M059J (cell line): Measurements from ENCODE around the gene ARL16. TPM values are rescaled to one million over a fixed set of nuclear protein-coding genes. Genes with fewer than 3 reads are reported as not detected.

Source experiments
- DNase-seq: peaks from one replicate; pipeline ENCODE4 v3.0.0-alpha.2; 2012; ENCODE audit warnings: low read depth
- total RNA-seq: library from RNA; depleted of rRNA; stranded (reverse); fragments of >200 nt; shearing (Covaris generic); gene quantifications from 2 replicates; pipeline ENCODE4 v1.2.3, GENCODE V29; 2014; rRNA removed

ARL16 gene
- total RNA-seq, 1 experiment from 2014 or later = 36.0 TPM

DNA sequence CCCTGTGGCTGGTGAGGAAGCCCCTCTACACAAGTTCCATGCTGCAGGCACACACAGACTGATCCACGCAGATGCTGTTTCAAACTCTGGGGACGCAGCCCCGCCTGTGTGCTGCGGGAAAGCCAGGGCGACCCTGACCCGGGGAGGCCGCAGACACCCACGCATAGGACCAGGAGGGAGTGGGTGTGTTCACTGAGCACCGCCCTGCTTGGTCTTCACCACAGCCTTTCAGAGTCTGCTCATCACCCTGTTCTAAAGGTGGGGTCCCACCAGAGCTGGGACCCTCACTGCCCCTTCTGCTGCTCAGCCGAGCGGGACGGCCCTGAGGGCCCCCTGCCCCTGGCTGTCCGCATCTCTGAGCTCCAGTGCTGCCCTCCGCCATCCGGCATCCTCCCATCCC is 39.1 kb downstream of the ARL16 start:
- no peak for DNase-seq

DNA sequence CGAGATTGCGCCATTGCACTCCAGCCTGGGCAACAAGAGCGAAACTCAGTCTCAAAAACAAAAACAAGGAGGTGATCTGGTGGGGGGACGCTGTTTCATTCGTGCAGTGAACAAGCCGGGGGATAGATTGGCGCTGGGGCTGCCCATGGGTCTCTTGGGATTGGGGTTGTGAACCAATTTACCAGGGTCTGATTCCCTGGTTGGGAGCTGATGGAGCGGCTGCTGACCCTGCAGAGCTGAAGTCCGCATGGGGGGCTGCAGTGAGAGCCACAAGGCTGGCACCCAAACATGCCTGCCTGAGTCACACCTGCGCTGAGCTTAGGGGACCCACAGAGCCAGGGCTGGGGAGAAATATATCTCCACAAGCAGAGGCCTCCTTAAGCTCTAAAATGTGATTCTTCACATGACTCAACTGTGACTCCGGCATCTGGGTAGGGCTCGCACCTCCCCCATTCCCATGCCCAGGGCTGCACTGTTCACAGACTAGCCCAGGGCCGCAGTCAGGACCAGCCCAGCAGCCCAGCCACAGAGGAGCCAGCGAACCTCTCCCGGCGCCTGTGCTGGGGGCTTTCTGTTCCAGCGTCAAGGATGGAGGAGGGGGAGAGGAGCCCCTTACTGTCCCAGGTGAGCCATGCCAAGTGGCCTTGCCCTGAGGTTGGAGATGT is 41.6 kb downstream of the ARL16 start:
- peak; percentile 77 for DNase-seq

DNA sequence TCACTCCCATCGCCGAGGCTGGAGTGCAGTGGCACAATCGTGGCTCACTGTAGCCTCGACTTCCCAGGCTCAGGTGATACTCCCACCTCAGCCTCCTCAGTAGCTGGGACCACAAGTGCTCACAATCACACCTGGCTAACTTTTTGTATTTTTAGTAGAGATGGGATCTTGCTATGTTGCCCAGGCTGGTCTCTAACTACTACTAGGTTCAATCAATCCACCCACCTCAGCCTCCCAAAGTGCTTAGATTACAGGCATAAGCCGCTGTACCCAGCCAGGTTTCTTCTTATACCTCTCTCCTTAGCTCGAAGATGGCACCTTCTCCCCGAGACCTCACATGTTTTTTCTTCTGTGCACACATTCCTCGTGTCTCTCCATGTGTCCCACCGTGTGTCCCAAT is 43.6 kb downstream of the ARL16 start:
- no peak for DNase-seq

DNA sequence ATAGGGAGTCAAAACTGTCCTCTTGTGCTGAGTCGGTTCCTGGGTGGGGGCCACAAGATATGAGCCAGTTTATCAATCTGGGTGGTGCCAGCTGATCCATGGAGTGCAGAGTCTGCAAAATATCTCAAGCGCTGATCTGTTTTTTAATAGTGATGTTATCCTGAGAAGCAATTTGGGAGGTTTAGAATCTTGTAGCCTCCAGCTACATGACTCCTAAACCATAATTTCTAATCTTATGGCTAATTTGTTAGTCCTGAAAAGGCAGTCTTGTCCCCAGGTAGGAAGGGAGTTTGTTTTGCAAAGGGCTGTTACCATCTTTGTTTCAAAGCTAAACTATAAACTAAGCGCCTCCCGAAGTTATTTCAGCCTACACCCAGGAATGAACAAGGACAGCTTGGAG is 44.9 kb downstream of the ARL16 start:
- no peak for DNase-seq

DNA sequence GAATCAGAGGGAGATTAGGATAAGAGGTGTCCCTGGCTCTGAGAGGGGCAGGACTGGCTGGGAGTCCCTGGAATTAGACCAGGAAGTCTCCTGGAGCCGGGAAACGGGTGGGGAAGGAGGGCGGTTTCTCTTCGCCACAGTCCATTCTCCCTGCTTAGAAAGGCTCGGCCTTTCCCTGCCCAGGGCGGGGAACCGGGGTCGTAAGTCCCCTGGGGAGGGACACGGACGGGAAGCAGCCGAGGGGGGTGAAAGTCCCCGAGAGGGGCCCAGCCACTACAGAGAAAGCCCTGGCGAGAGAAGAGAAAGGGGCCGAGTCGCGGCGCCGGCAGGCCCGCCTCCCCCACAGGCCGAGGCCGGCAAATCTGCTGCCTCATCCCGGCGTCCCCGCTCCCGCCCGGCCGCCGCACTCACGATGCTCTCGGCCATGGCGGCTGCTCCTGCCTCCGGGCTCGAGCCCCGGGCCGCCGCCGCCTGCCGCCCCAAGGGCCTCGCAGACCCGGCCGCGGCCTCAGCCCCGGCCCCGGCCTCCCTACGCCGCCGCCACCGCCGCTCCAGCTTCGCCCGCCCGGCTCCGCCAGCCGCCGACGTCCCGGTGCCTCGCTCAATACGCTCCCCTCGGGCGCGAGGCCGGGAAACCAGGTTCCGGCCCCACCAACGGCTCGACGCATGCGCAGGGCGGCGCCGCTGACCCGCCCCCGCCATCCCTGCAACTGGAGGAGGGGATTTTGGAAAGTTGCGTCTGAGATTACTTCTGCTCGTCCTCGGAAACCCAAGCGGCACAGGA is 46.9 kb downstream of the ARL16 start, which contains the start of the genes NPLOC4 and TSPAN10:
Gene NPLOC4 (minus strand): TSS at position 608 of the 784 bp plus-strand sequence. CDS start 182 bp downstream, at position 426.
Gene TSPAN10 (plus strand): TSS at position 692 of the 784 bp plus-strand sequence. CDS start 5,217 bp downstream, outside the sequence.
- peak; percentile 71 for DNase-seq

DNA sequence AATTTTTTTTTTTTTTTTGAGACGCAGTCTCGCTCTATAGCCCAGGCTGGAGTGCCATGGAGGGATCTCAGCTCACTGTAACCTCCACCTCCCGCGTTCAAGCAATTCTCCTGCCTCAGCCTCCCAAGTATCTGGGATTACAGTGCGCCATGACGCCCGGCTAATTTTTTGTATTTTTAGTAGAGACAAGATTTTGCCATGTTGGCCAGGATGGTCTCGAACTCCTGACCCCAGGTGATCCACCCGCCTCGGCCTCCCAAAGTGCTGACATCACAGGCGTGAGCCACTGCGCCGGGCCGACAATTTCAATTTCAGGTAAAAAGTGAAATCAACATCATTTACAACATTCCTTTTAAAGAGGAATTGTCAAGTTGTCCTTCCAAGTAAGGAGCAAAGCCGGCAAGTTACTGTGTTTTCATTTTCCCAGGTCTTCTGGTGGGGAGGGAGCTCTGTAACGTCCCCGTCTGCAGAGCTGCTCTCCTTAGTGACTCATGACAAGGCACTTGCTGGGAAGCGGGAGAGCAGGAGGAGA is 47.6 kb downstream of the ARL16 start:
- peak; percentile 66 for DNase-seq

DNA sequence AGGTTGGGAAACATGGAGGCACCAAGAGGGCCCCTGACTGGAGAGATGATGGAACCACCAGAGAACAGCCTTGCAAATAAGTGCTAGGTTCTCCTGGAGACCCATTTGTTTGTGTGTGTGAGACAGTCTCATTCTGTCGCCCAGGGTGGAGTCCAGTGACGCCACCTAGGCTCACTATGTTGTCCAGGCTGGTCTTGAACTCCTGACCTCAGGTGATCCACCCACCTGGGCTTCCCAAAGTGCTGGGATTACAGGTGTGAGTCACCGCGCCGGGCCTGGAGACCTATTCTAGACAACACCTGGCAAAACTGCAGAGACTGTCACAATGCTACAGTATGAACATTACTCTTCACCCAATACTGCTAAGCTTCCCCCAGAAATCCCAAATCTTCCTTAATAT is 48.2 kb downstream of the ARL16 start:
- no peak for DNase-seq

DNA sequence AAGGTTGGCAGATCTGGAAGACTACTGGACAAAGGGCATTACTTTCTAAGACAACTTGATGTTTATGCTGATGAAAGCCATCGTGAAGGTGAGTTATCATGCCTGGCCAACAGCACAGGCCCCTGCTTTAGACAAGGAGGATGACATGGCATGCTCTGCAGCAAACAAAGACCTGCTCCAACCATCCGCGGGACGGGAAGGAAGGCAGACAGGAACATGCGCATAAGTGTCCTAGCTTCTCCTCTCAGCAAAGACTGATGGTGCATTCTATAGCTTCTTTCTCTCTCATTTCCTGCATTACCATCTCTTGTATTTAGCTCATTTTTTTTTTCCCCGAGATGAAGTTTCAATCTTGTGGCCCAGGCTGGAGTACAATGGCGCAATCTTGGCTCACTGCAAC is 52.1 kb downstream of the ARL16 start:
- no peak for DNase-seq

Other genes starting within 250 kb of the ARL16 start
- gene ACTG1, start 171.0 kb downstream of the ARL16 start, total RNA-seq = 3,948 and 4,109 TPM in 2 replicates
- 0.69 TPM in 1 of 2 replicates, not detected in the other for gene FSCN2, start 155.4 kb downstream of the ARL16 start, total RNA-seq
- 8.0 and 18.0 TPM in 2 replicates for gene FAAP100, start 131.4 kb downstream of the ARL16 start, total RNA-seq
- 53.7 and 79.7 TPM in 2 replicates for gene NPLOC4, start 46.7 kb downstream of the ARL16 start, total RNA-seq
- 2.5 and 5.3 TPM in 2 replicates for gene TSPAN10, start 46.6 kb downstream of the ARL16 start, total RNA-seq
- 0.94 TPM in 1 of 2 replicates, not detected in the other for gene PDE6G, start 27.3 kb downstream of the ARL16 start, total RNA-seq
- gene OXLD1, start 17.2 kb downstream of the ARL16 start, total RNA-seq = 39.3 and 48.3 TPM in 2 replicates
- gene CCDC137, start 17.1 kb downstream of the ARL16 start, total RNA-seq = 14.6 and 32.1 TPM in 2 replicates
- 52.4 and 101 TPM in 2 replicates for gene HGS, start 214 bp upstream of the ARL16 start, total RNA-seq
- 11.7 and 14.1 TPM in 2 replicates for gene MRPL12, start 19.6 kb upstream of the ARL16 start, total RNA-seq
- 49.0 and 61.8 TPM in 2 replicates for gene SLC25A10, start 28.5 kb upstream of the ARL16 start, total RNA-seq
- gene GCGR, start 120.4 kb upstream of the ARL16 start, total RNA-seq = not detected in 2 replicates
- 40.2 and 58.3 TPM in 2 replicates for gene MCRIP1, start 149.5 kb upstream of the ARL16 start, total RNA-seq
- not detected in 2 replicates for gene PPP1R27, start 151.3 kb upstream of the ARL16 start, total RNA-seq
- gene P4HB, start 176.7 kb upstream of the ARL16 start, total RNA-seq = 1,409 and 1,513 TPM in 2 replicates
- 124 and 207 TPM in 2 replicates for gene ARHGDIA, start 187.5 kb upstream of the ARL16 start, total RNA-seq
- 184 and 197 TPM in 2 replicates for gene ALYREF, start 207.8 kb upstream of the ARL16 start, total RNA-seq
- 201 and 233 TPM in 2 replicates for gene ANAPC11, start 207.9 kb upstream of the ARL16 start, total RNA-seq
- 0.44 and 0.59 TPM in 2 replicates for gene NPB, start 218.4 kb upstream of the ARL16 start, total RNA-seq
- gene PCYT2, start 227.6 kb upstream of the ARL16 start, total RNA-seq = 36.0 and 43.4 TPM in 2 replicates
- gene SIRT7, start 234.4 kb upstream of the ARL16 start, total RNA-seq = 13.5 and 22.0 TPM in 2 replicates
- gene MAFG, start 243.9 kb upstream of the ARL16 start, total RNA-seq = 8.1 and 15.1 TPM in 2 replicates